ENCODE results near the gene LCN10.
"Not testable (repeated sequence)": the region's sequence is repeated elsewhere in the genome, so short reads cannot be mapped to it uniquely, and the experiment has no call there.

Gene LCN10

GRCh38 chr9:136771907-136772415, 29.2 kb upstream of the LCN10 start:
- no peak for DNase-seq

DNA sequence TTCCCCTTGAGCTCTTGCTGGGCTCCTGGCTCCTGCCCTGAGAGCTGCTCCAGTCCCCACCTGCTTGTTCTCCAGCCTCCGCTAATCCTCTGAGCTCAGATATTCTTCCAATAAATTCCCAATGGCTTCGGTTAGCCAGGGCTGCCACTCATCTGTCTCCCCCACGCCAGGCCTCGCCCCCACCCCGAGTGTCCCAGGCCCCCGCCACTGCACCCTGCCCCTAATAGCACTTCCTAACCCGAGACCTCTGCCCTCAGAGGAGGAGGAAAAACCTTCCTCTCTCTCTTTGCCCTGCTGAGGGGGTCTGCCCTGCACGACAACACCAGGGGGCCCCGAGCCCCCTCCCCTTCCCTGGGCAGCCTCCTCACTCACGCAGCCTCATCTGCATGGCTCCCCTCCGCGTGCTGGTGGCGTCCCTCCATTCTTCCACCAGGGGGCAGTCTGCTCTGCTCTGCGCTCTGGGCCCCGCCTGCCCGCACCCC, 27.0 kb upstream of the LCN10 start:
- peak in 2 of 3 experiments; percentile 34 to 48 for DNase-seq

DNA sequence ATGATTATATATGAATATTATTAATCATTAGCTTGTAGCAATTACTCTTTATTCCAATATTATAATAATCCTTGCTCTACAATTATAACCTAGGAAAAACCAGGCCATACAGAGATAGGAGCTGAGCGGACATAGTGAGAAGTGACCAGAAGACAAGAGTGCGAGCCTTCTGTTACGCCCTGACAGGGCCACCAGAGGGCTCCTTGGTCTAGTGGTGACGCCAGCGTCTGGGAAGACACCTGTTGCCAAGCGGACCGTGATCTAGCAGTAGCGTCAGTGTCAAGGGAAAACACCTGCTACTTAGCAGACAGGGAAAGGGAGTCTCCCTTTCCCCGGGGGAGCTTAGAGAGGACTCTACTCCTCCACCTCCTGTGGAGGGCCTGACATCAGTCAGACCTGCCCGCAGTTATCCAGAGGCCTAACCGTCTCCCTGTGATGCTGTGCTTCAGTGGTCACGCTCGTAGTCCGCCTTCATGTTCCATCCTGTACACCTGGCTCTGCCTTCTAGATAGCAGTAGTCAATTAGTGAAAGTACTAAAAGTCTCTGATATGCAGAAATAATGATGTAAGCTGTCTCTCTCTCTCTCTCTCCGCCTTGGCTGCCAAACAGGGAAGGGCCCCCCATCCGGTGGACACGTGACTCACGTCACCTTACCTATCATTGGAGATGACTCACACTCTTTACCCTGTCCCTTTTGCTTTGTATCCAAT, 23.8 kb upstream of the LCN10 start:
- DNase-seq, result peak; percentile 56 to 94 (median 78)

GRCh38 chr9:136765745-136766409, 23.1 kb upstream of the LCN10 start:
- peak in 1 of 3 experiments; percentile 49 for DNase-seq

GRCh38 chr9:136765041-136765440, 22.3 kb upstream of the LCN10 start:
- peak in 1 of 3 experiments; percentile 44 for DNase-seq

GRCh38 chr9:136764301-136764891, 21.7 kb upstream of the LCN10 start, which contains the start of gene LCN15:
LCN15 (minus strand) TSS chr9:136764518; CDS start chr9:136764488, 30 bp downstream.
- DNase-seq, result peak in 2 of 3 experiments; percentile 91 to 96

GRCh38 chr9:136763649-136764035, 20.9 kb upstream of the LCN10 start:
- DNase-seq, result no peak

DNA sequence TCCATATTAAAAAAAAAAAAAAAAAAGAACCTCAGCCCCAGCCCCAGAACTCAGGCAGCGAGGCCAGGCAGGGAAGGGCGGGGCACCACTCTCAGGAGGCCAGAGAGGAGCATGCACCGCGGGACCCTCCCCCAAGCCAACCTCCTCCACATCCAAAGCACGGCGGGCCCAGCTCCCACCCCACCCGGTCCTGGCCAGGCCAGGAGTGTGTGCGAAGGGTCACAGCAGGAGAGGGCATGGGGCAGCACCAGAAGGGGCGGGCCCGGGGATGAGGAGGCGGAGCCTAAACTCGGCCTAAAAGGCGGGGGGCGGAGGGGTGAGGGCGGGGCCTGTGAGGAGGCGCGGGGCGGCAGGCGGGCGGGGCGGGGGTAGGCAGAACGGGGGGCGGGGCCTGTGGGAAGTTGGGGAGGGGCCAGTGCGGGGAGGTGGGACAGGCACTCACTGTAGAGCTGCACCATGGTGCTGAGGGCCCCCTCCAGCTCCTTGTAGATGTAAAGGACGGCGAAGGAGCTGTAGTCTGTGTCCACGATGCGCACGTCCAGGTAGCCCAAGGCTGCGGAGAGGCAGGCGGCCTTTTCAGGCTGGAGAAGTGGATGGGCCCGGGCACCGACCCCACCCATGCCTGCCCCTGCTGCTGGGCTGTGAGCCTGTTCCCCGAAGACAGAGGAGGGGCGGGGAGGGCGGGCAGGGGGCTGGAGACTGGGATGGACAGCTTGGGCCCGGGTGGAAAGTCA, 20.3 kb upstream of the LCN10 start:
- peak; percentile 44 to 80 (median 70) for DNase-seq

DNA sequence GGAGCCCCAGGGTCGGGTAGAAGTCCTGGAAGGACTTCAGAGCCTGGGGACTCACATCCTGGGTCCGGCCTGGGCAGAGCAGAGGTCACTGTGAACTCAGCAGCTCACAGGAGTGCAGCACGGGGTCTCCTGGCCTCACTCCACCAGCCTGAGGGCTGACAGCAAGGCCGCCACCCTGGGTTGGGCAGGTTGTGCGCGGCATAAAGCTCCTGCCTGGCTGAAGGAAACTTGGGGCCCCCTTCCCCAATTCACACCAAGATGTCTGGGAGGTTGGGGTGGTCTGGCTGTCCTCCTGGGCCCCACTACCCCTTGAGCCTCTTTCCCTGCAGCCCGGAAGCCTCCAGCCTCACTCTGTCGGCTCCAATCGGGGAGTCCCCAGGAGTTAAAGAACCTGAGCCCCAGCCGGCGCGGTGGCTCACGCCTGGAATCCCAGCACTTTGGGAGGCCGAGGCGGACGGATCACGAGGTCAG, 19.5 kb upstream of the LCN10 start:
- DNase-seq, result no peak

- DNase-seq, result no peak
Measured at GRCh38 chr9:136761545-136761981, 18.8 kb upstream of the LCN10 start.

DNA sequence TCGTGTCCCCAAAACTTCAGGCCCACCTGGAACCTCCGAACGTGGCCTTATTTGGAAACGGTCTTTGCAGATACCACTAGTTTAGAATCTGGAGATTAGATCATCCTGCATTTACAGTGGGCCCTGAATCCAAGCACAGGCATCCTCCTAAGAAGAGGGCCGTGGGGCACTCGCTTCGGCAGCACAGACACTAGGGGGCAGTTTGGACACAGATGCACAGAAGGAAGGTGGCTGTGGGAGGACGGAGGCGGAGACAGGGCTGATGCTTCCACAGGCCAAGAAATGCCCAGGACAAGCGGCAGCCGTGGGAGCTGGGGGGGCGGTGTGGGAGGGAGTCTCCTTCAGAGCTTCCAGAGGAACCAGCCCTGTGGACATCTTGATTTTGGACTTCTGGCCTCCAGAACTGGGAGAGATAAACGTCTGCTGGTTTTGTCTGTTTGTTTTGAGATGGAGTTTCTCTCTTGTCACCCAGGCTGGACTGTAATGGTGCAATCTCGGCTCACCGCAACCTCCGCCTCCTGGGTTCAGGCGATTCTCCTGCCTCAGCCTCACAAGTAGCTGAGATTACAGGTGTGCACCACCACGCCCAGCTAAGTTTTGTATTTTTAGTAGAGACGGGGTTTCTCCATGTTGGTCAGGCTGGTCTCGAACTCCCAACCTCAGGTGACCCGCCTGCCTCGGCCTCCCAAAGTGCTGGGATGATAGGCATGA, 18.2 kb upstream of the LCN10 start:
- peak in 2 of 3 experiments; percentile 18 to 28 for DNase-seq

- no peak for DNase-seq
Measured at GRCh38 chr9:136760424-136760823, 17.7 kb upstream of the LCN10 start.

DNA sequence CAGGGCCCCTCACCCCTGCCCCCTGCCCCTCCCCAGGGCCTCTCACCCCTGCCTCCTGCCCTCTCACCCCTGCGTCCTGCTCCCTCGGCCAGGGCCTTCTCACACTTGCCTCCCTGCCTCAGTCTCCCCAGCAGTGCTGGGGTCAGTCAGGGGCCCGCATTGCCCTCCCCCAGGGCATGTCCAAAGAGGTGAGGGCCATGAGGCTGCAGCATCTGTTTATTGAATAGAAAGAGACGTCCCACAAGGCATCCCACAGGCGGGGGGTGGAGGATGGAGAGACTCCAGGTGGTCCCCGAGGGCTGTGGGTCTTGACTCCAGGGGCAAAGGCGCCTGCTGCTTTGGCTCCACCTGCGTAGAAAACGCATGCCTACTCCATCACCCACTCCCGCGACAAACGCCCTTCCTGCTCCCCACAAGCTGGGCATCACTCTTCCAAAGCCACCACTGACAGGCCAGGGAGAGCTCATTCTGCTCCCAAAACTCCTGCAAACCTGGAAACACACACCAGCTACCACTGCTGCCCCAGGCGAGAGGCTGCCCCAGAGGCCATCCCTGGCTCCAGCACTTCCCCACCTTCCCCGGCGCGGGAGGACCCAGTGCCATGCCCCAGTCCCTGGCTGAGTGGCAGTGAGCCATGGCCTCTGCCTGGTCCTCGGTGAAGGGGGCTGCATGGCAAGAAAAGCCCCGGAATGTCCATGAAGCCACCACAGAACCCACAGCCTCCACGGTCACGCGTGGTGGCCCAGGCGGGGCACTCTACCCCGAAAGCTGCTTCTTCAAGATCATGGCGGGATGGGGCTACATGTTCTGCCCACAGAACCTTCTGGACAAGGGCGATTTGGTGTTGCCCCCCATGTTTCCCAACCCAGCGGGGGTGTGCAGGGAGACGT, 16.9 kb upstream of the LCN10 start:
- DNase-seq, result no peak

GRCh38 chr9:136759001-136759400, 16.3 kb upstream of the LCN10 start:
- DNase-seq, result no peak

DNA sequence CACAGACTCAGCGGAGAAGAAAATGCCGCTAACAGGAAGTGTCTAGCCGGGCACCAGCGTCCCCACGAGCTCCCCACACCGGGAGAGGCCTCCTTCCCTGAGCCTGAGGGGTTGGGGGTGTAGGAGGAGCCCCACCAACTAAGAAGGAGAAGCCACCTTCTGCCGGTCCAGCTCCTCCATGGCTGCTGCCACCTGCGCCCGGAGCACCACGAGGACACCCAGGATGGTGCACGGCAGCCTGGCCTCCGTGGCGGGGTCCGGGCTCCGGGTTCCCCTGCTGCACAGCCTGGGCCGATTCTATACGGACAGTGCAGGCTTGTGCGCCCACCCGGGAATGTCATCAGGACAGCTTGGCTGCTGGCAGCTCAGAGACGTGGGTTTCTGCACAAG, 15.0 kb upstream of the LCN10 start:
- no peak for DNase-seq

DNA sequence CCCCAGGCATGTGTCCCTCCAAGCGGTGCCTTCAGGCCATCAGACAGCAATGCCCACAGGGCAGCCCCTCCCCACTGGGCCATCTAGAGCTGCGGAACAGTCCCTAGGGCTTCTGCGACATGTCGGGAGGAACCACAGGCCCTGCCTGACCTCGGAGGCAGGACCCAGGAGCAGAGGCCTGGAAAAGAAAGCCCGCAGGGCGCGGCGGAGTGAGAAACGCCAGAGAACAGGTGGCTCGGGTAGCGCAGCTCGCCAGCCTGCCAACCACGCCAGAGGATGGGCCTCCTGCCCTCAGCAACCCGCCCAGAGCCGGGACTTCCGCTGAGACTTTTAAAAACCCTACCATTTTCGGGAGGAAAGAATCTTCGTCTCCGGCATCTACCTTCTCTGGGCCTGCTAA, 14.6 kb upstream of the LCN10 start:
- DNase-seq, result no peak

DNA sequence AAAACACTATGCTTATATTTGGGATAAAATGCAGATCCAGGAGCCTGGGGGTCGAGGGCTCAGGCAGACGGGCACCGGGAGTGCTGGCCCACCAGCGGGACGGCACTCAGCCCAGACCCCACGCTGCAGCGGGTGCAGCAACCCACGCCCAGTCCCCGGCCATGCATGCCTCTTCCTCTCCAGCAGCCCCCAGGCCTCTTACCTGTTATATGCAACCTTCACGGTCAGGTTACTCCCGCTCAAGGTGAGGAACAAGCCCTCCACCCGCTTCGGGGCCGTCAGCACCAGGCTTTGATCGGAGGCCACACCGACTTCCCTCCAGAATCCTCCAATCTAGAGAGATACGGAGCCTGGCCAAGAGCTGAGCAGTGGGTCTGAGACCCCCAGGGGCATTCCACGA, 14.1 kb upstream of the LCN10 start:
- DNase-seq, result no peak

DNA sequence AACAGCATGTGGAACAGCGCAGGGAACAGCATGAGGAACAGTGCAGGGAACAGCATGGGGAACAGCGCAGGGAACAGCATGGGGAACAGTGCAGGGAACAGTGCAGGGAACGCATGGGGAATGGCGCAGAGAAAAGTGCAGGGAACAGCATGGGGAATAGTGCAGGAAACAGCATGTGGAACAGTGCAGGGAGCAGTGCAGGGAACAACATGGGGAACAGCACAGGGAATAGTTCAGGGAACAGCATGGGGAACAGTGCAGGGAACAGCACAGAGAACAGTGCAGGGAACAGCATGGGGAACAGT, 13.3 kb upstream of the LCN10 start:
- DNase-seq, result no peak

DNA sequence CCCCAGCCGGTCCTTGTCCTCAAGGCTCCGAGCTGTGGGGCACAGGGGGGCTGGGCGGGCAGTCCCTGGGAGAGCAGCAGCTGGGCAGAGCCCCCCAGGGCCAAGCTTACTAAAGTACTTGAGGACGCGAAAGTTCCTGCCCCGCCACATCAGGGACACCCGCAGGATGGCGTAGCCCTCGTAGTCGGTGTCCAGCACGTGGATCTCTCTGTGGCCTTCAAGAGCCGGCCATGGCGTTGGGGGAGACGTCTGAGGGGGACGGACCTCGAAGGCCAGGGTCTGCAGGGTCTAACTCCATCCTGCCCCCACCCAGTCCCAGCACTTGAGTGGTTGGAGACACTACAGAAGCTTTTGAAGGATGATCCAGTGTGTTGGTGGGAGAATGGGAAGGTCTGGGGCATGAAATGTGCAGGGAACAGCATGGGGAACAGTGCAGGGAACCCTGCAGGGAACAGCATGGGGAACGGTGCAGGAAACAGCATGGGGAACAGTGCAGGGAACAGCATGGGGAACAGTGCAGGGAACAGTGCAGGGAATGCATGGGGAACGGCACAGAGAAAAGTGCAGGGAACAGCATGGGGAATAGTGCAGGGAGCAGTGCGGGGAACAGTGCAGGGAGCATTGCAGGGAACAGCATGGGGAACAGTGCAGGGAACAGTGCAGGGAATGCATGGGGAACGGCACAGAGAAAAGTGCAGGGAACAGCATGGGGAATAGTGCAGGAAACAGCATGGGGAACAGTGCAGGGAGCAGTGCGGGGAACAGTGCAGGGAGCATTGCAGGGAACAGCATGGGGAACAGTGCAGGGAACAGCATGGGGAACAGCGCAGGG, 12.8 kb upstream of the LCN10 start:
- DNase-seq, result not testable (repeated sequence)

DNA sequence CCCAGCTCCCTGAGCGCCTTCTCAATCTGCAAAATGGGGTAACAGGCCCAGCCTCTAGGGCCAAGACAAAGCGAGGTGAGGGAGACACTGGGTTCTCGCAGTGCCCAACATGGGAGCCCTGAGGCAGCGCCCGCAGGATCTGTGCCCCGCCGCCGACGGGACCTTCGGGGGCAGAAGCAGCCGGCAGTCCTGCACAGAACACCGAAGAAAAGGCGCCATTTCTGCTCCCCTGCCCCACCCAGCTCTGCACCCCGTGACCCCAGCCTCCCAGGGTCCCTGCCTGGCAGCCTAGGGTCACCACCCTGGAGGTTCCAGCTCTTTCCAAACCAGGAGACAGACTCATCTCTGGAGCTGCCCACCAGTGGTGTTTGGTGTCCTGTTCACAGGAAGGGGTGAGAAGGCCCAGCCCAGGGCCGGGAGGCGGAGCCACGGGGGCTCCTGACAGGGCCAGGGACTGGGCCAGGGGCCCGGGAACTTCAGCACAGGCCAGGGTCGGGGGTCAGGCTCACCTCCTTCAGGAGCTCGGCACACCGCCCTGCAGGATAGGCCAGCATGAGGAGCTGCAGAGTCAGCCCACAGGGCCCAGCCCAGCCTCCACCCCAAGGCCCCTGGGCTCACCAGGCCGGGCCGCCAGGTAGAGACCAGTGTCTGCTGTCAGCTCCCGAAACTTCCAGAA, 12.0 kb upstream of the LCN10 start:
- DNase-seq, result no peak
